Measurements from ENCODE around the gene ZNF133. TPM values are rescaled to one million over a fixed set of nuclear protein-coding genes. Genes with fewer than 3 reads are reported as not detected.

Gene ZNF133
- total and polyA plus RNA-seq, 4 donors, result 11.9 to 31.4 (median 15.9) TPM

GRCh38 chr20:18256440-18257090 lies 31.8 kb upstream of the ZNF133 start:
- ATAC-seq (ENCODE audit: low FRiP score) (no peak), DNase-seq (no peak)
- H3K9me3 ChIP-seq (ENCODE audit: control insufficient read depth, low read length), result no peaks in the 10 kb centered on the region
- 45 to 46% methylated on average over 4 of the region's 4 CpGs for WGBS, 2 donors
- no peaks in the 10 kb centered on the region for H3K27me3 ChIP-seq (ENCODE audit: control insufficient read depth in 1 of 2, insufficient read depth in 2 of 2, low read length in 1 of 2)
- intact Hi-C loops (cut with DNase I), result no loop called here
- no peaks in the 10 kb centered on the region for H3K4me1 ChIP-seq (ENCODE audit: control insufficient read depth in 1 of 2, insufficient read depth in 2 of 2, low read length in 2 of 2)
- H3K4me3 ChIP-seq (ENCODE audit: low read length in 2 of 2), result no peak overlapping the region
- H3K27ac ChIP-seq (ENCODE audit: low read depth in 1 of 2, low read length in 2 of 2), result no peak overlapping the region
- H3K36me3 ChIP-seq (ENCODE audit: control insufficient read depth in 1 of 2, insufficient read depth in 2 of 2, low read length in 1 of 2), result no peaks in the 10 kb centered on the region

GRCh38 chr20:18258126-18258860 lies 30.0 kb upstream of the ZNF133 start:
- H3K4me3 ChIP-seq (ENCODE audit: low read length in 2 of 2), result no peak overlapping the region
- ATAC-seq (ENCODE audit: low FRiP score) (no peak), DNase-seq (no peak)
- WGBS, 2 donors, result 70 to 71% methylated on average over 12 of the region's 12 CpGs
- intact Hi-C loops (cut with DNase I), result no loop called here
- no peak overlapping the region for H3K27ac ChIP-seq (ENCODE audit: low read depth in 1 of 2, low read length in 2 of 2)
- H3K27me3 ChIP-seq (ENCODE audit: control insufficient read depth in 1 of 2, insufficient read depth in 2 of 2, low read length in 1 of 2), result no peaks in the 10 kb centered on the region
- no peaks in the 10 kb centered on the region for H3K36me3 ChIP-seq (ENCODE audit: control insufficient read depth in 1 of 2, insufficient read depth in 2 of 2, low read length in 1 of 2)
- H3K4me1 ChIP-seq (ENCODE audit: control insufficient read depth in 1 of 2, insufficient read depth in 2 of 2, low read length in 2 of 2), result no peaks in the 10 kb centered on the region
- no peaks in the 10 kb centered on the region for H3K9me3 ChIP-seq (ENCODE audit: control insufficient read depth, low read length)

GRCh38 chr20:18259730-18260129 lies 28.6 kb upstream of the ZNF133 start:
- Histone ChIP-seq H3K9me3 (ENCODE audit: control insufficient read depth, low read length) (no peaks in the 10 kb centered on the region), H3K4me1 (ENCODE audit: control insufficient read depth in 1 of 2, insufficient read depth in 2 of 2, low read length in 2 of 2) (no peaks in the 10 kb centered on the region), H3K27me3 (ENCODE audit: control insufficient read depth in 1 of 2, insufficient read depth in 2 of 2, low read length in 1 of 2) (no peaks in the 10 kb centered on the region), H3K36me3 (ENCODE audit: control insufficient read depth in 1 of 2, insufficient read depth in 2 of 2, low read length in 1 of 2) (no peaks in the 10 kb centered on the region), H3K4me3 (ENCODE audit: low read length in 2 of 2) (no peak overlapping the region), H3K27ac (ENCODE audit: low read depth in 1 of 2, low read length in 2 of 2) (no peak overlapping the region)
- intact Hi-C loops (cut with DNase I), result no loop called here
- no peak for ATAC-seq (ENCODE audit: low FRiP score)
- DNase-seq, result no peak
- 81 to 89% methylated on average over 3 of the region's 3 CpGs for WGBS, 2 donors

GRCh38 chr20:18263723-18264122 lies 24.6 kb upstream of the ZNF133 start:
- 32 to 36% methylated on average over 1 of the region's 1 CpG for WGBS, 2 donors
- no peaks in the 10 kb centered on the region for H3K36me3 ChIP-seq (ENCODE audit: control insufficient read depth in 1 of 2, insufficient read depth in 2 of 2, low read length in 1 of 2)
- H3K27ac ChIP-seq (ENCODE audit: low read depth in 1 of 2, low read length in 2 of 2), result no peak overlapping the region
- no peak for DNase-seq
- H3K4me1 ChIP-seq (ENCODE audit: control insufficient read depth in 1 of 2, insufficient read depth in 2 of 2, low read length in 2 of 2), result no peaks in the 10 kb centered on the region
- intact Hi-C loops (cut with DNase I), result no loop called here
- no peaks in the 10 kb centered on the region for H3K9me3 ChIP-seq (ENCODE audit: control insufficient read depth, low read length)
- no peak overlapping the region for H3K4me3 ChIP-seq (ENCODE audit: low read length in 2 of 2)
- no peaks in the 10 kb centered on the region for H3K27me3 ChIP-seq (ENCODE audit: control insufficient read depth in 1 of 2, insufficient read depth in 2 of 2, low read length in 1 of 2)
- no peak for ATAC-seq (ENCODE audit: low FRiP score)

GRCh38 chr20:18265441-18265840 lies 22.9 kb upstream of the ZNF133 start:
- Histone ChIP-seq H3K9me3 (ENCODE audit: control insufficient read depth, low read length) (no peaks in the 10 kb centered on the region), H3K4me1 (ENCODE audit: control insufficient read depth in 1 of 2, insufficient read depth in 2 of 2, low read length in 2 of 2) (no peaks in the 10 kb centered on the region), H3K4me3 (ENCODE audit: low read length in 2 of 2) (no peak overlapping the region), H3K36me3 (ENCODE audit: control insufficient read depth in 1 of 2, insufficient read depth in 2 of 2, low read length in 1 of 2) (no peaks in the 10 kb centered on the region), H3K27me3 (ENCODE audit: control insufficient read depth in 1 of 2, insufficient read depth in 2 of 2, low read length in 1 of 2) (no peaks in the 10 kb centered on the region), H3K27ac (ENCODE audit: low read depth in 1 of 2, low read length in 2 of 2) (no peak overlapping the region)
- DNase-seq (no peak), ATAC-seq (ENCODE audit: low FRiP score) (no peak)
- intact Hi-C loops (cut with DNase I), result no loop called here
- 30 to 33% methylated on average over 4 of the region's 4 CpGs for WGBS, 2 donors

GRCh38 chr20:18266282-18266681 lies 22.0 kb upstream of the ZNF133 start:
- Histone ChIP-seq H3K27me3 (ENCODE audit: control insufficient read depth in 1 of 2, insufficient read depth in 2 of 2, low read length in 1 of 2) (no peaks in the 10 kb centered on the region), H3K4me3 (ENCODE audit: low read length in 2 of 2) (no peak overlapping the region), H3K9me3 (ENCODE audit: control insufficient read depth, low read length) (no peaks in the 10 kb centered on the region), H3K4me1 (ENCODE audit: control insufficient read depth in 1 of 2, insufficient read depth in 2 of 2, low read length in 2 of 2) (no peaks in the 10 kb centered on the region), H3K36me3 (ENCODE audit: control insufficient read depth in 1 of 2, insufficient read depth in 2 of 2, low read length in 1 of 2) (no peaks in the 10 kb centered on the region), H3K27ac (ENCODE audit: low read depth in 1 of 2, low read length in 2 of 2) (no peak overlapping the region)
- ATAC-seq (ENCODE audit: low FRiP score) (no peak), DNase-seq (no peak)
- intact Hi-C loops (cut with DNase I), result no loop called here
- 76 to 80% methylated on average over 5 of the region's 5 CpGs for WGBS, 2 donors

GRCh38 chr20:18267815-18268214 lies 20.5 kb upstream of the ZNF133 start:
- Histone ChIP-seq H3K4me3 (ENCODE audit: low read length in 2 of 2) (no peak overlapping the region), H3K4me1 (ENCODE audit: control insufficient read depth in 1 of 2, insufficient read depth in 2 of 2, low read length in 2 of 2) (no peaks in the 10 kb centered on the region), H3K9me3 (ENCODE audit: control insufficient read depth, low read length) (no peaks in the 10 kb centered on the region), H3K27ac (ENCODE audit: low read depth in 1 of 2, low read length in 2 of 2) (no peak overlapping the region), H3K36me3 (ENCODE audit: control insufficient read depth in 1 of 2, insufficient read depth in 2 of 2, low read length in 1 of 2) (no peaks in the 10 kb centered on the region), H3K27me3 (ENCODE audit: control insufficient read depth in 1 of 2, insufficient read depth in 2 of 2, low read length in 1 of 2) (no peaks in the 10 kb centered on the region)
- DNase-seq (no peak), ATAC-seq (ENCODE audit: low FRiP score) (no peak)
- intact Hi-C loops (cut with DNase I), result no loop called here
- WGBS, 2 donors, result 14 to 18% methylated on average over 7 of the region's 7 CpGs

- ATAC-seq (ENCODE audit: low FRiP score) (no peak), DNase-seq (no peak)
- H3K4me1 ChIP-seq (ENCODE audit: control insufficient read depth in 1 of 2, insufficient read depth in 2 of 2, low read length in 2 of 2), result no peaks in the 10 kb centered on the region
- no peaks in the 10 kb centered on the region for H3K27me3 ChIP-seq (ENCODE audit: control insufficient read depth in 1 of 2, insufficient read depth in 2 of 2, low read length in 1 of 2)
- no peak overlapping the region for H3K4me3 ChIP-seq (ENCODE audit: low read length in 2 of 2)
- intact Hi-C loops (cut with DNase I), result no loop called here
- H3K27ac ChIP-seq (ENCODE audit: low read depth in 1 of 2, low read length in 2 of 2), result no peak overlapping the region
- 73 to 75% methylated on average over 2 of the region's 2 CpGs for WGBS, 2 donors
- no peaks in the 10 kb centered on the region for H3K9me3 ChIP-seq (ENCODE audit: control insufficient read depth, low read length)
- H3K36me3 ChIP-seq (ENCODE audit: control insufficient read depth in 1 of 2, insufficient read depth in 2 of 2, low read length in 1 of 2), result no peaks in the 10 kb centered on the region
Measured at GRCh38 chr20:18271160-18271559, 17.2 kb upstream of the ZNF133 start.

GRCh38 chr20:18272451-18272850 lies 15.9 kb upstream of the ZNF133 start:
- no peak overlapping the region for H3K27ac ChIP-seq (ENCODE audit: low read depth in 1 of 2, low read length in 2 of 2)
- no peaks in the 10 kb centered on the region for H3K4me1 ChIP-seq (ENCODE audit: control insufficient read depth in 1 of 2, insufficient read depth in 2 of 2, low read length in 2 of 2)
- H3K9me3 ChIP-seq (ENCODE audit: control insufficient read depth, low read length), result no peaks in the 10 kb centered on the region
- intact Hi-C loops (cut with DNase I), result no loop called here
- no peaks in the 10 kb centered on the region for H3K27me3 ChIP-seq (ENCODE audit: control insufficient read depth in 1 of 2, insufficient read depth in 2 of 2, low read length in 1 of 2)
- no peak for DNase-seq
- 24 to 29% methylated on average over 6 of the region's 6 CpGs for WGBS, 2 donors
- no peak overlapping the region for H3K4me3 ChIP-seq (ENCODE audit: low read length in 2 of 2)
- no peaks in the 10 kb centered on the region for H3K36me3 ChIP-seq (ENCODE audit: control insufficient read depth in 1 of 2, insufficient read depth in 2 of 2, low read length in 1 of 2)
- ATAC-seq (ENCODE audit: low FRiP score), result no peak
